A204.1 (cell line): ENCODE measurements around the gene MRPL54.

Experiments
- FAIRE-seq: peaks from 2 replicates; lab custom pipeline; 2012; peaks lifted over from hg19 to GRCh38; lab: Jason Lieb, UNC

Gene MRPL54

GRCh38 chr19:3770136-3770999 lies 7.9 kb downstream of the MRPL54 start:
- no peak for FAIRE-seq

- FAIRE-seq, result no peak
These were observed 8.8 kb downstream of the MRPL54 start for GRCh38 chr19:3771000-3771905.

GRCh38 chr19:3771906-3772455 lies 9.5 kb downstream of the MRPL54 start, which contains the start of gene RAX2:
Gene RAX2, minus strand, starts transcription at chr19:3772228. Its CDS starts 486 bp downstream, at chr19:3771742.
- FAIRE-seq, result no peak

DNA sequence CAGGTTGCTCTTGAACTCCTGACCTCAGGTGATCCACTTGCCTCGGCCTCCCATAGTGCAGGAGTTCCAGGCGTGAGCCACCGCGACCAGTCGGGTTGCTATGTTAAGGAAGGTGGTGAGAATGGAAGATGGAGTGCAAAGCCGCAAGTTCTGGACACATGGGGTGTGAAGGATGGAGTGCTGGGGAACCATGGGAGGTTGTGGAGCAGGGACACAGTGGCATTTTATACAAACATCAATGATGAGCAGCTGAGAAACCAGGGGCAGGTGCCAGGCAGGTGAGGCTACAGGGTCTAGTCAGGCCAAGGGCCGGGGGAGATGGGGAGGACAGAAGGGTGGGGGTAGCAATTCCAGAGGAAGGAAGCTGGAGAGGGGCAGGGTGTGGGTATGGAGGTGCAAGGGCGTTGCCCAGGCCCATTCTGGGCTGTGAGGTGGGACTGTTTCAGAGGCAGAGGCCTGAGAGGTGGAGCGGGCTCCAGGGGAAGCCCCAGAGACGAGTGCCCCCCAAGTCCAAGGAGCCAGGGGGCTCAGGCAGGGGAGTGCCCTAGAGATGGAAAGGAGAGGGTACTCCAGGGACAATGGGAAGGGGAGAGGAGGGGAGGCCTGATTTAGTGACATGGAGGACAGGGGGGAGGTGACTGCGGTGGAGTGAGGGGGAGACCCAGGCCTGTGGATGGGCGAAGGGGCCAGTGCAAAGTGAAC lies 11.5 kb downstream of the MRPL54 start:
- no peak for FAIRE-seq

DNA sequence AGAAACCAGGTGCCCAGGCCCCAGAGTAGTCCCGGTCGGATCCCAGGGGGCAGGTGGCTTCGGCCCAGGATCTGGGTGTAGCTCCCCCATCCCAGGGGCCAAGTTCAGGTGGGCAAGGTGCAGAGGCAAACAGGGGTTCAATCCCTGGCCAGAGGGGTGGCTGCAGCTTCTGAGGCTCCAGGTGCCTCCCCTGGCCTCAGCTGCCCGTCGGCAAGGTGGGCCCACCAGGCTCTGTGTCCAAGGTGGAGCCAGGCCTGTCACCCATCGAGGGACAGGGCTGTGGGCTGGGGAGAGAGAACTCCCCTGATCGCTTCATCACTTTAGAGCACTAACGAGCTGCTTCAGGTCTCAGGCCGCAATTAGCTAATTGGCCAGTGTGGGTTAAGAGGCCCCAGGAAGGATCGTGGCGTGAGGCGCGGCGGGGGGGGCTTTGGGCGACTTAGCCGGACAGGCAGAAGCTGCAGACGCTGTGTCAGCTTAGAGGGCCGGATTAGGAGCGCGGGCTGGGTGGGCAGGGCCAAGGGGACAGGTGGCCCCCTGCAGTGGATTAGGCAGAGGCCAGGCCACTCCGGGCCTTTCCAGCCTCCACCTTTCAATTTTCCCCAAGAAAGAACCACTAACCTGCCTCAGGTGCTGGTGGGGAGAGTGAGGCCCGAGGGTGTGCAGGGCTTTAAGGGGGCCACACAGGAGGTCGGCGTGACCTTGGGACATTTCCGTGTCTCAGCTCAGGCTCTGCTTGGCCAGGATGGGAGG lies 12.3 kb downstream of the MRPL54 start:
- no peak for FAIRE-seq

DNA sequence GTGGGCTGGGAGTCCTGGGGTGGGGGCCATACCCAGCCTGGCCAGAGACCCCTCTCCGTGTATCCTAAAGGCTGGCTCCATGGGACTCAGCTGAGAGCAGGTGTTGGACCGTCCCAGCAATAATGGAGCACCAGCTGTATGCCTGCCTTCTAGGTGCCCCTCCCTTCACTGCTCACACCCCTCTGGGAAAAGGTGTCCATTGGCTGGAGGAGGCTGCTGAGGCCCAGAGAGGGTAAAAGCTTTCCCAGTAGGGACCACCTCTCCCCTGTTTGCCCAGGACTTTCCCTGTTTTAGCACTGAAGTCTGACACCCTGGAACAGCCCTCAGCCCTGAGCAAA lies 12.9 kb downstream of the MRPL54 start:
- FAIRE-seq, result no peak

DNA sequence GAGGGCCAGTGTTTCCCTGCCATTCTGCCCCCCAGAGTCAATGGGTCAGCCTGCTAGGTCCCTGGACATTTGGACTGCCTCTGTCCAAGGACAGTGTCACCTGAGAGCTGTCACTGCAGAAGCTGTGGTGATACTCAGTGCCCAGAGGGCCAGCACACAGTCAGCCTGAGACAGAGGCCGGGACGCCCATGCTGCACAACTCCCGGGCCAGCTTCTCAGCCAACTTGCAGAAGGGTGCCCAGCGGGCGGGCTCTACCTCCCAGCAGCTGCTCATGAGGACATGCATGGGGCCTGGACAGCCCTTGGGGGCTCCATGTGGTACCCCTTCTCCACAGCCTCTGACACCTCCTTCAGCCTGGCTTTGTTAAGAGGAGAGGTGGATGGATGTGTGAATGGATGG lies 13.3 kb downstream of the MRPL54 start:
- no peak for FAIRE-seq

- no peak for FAIRE-seq
These were observed 14.1 kb downstream of the MRPL54 start for GRCh38 chr19:3776479-3777040.

- no peak for FAIRE-seq
These were observed 15.8 kb downstream of the MRPL54 start for GRCh38 chr19:3778104-3778867.

DNA sequence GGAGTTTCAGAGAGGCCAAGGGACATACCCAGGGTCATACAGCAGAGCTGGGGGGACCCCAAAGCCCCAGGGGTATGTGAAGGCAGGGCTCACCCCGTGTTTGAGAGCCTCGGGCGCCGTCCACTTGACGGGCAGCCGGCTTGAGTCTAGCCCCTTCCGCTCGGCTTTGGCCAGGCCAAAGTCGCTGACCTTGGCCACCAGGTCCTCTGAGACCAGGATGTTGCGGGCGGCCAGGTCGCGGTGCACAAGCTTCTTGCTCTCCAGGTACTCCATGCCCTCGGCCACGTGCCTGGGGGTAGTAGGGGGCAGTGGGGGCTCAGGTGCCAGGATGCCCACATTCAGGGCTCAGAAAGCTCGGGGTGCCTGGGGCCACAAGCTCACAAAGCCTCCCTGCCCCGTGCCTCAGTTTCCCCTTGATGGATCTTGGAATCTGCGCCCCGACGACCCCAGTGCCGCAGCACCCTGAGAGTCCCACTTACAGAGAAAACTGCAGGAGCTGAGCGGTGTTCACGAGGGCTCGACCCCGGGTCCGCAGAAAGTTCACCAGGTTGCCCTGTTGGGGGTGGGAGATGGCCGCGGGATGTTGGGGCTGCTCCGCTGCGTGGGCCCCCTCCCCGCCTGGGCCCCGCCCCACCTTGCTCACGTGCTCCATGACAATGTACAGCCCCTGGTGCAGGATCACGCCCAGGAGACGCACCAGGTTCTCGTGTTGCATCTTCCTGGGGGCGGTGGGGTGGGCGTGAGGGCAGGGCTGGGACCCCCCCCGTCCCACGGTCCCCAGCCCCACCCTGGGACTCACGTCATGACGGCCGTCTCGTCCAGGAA lies 16.6 kb downstream of the MRPL54 start:
- FAIRE-seq, result no peak

DNA sequence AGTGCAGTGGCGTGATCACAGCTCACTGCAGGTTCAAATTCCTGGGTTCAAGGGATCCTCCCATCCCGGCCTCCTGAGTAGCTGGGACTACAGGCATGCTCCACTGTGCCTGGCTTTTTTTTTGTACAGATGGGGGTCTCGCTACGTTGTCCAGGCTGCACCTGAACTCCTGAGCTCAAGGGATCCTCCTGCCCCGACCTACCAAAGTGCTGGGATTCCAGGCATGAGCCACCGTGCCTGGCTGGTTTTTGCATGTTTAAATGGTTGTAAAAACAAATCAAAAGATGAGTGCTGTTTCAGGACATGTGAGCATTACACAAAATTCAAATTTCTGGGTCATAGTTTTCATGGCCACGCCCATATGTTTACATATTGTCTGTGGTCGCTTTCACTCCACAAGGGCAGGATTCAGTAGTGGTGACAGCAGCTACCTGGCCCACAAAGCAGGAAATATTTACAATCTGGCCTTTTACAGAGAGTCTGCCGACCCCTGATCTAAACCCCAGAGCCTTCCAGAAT lies 18.4 kb downstream of the MRPL54 start:
- no peak for FAIRE-seq

GRCh38 chr19:3781603-3782002 lies 19.1 kb downstream of the MRPL54 start:
- no peak for FAIRE-seq

DNA sequence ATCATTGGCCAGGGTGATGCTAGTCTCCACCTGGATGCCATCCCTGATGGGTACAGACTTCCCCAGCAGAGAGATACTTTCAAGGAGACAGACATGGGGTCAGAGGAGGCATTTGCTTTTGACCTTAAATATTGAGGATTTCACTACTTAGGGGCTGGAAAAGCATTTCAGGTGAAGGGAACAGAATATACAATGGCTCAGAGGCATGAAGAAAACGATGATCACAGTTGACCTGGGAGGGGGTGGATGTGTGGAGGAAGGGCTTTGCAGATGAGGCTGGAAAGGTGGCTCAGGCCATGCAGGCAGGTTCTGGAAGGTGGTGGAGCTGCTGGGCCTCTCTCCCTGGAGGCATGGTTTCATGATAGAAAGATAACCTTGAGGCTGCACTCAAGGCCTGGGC lies 19.8 kb downstream of the MRPL54 start:
- no peak for FAIRE-seq

- no peak for FAIRE-seq
These were observed 20.4 kb downstream of the MRPL54 start for GRCh38 chr19:3782903-3783302.

- no peak for FAIRE-seq
These were observed 21.4 kb downstream of the MRPL54 start for GRCh38 chr19:3783660-3784584.

- no peak for FAIRE-seq
These were observed 22.3 kb downstream of the MRPL54 start for GRCh38 chr19:3784607-3785450.

DNA sequence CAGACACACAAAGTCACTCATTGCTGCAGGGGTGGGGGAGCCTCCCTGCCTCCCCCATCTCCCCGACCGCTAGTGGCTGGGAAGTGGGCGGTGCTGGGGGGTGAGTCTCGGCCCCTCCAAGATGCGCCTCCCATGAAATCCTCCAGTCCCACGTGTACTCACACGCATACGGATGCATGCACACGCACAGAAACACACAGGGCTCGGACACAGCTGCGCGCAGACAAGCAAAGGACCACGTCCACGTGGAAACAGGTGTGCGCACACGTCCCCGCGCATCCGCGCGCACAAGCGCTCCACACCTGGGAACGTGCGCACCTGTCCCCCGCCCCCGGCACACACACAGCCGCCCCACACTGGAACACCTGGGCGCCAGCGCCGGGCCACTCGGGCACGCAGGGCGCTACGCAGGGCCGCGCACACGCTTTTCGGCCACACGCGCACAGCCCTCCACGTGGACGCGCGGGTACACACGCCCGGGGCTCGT lies 23.0 kb downstream of the MRPL54 start:
- no peak for FAIRE-seq
